ENCODE measurements around the gene ARHGAP42.

GRCh38 chr11:100680070-100680469 is 7.0 kb upstream of the ARHGAP42 start:
- TF ChIP-seq EZH2 (IDR thresholded peaks at IDR 0.05) (no peak), POLR2AphosphoS5 (IDR thresholded peaks at IDR 0.05; ENCODE audit: borderline replicate concordance, low read depth, low read length) (no peak)

All from SK-N-MC (cell line).